Urinary bladder (tissue), 4 donors: Measurements from ENCODE around the gene PLK4. TPM values are rescaled to one million over a fixed set of nuclear protein-coding genes. Genes with fewer than 3 reads are reported as not detected.

Experiments
- DNase-seq: peaks from one replicate; pipeline ENCODE4 v3.0.0-alpha.2; 2015; ENCODE audit errors: extremely low spot score
- H3K27ac ChIP-seq: one replicate; pipeline ENCODE4 v1.5.1; 2013; ENCODE audit warnings: low read depth, mild to moderate bottlenecking, moderate library complexity
- H3K36me3 ChIP-seq: one replicate; pipeline ENCODE4 v1.6.1; 2013; ENCODE audit warnings: mild to moderate bottlenecking, moderate library complexity; ENCODE audit not compliant: insufficient read depth
- H3K4me1 ChIP-seq: one replicate; pipeline ENCODE4 v1.6.1; 2013; ENCODE audit warnings: mild to moderate bottlenecking, moderate library complexity; ENCODE audit not compliant: insufficient read depth
- H3K4me3 ChIP-seq: one replicate; pipeline ENCODE4 v1.5.1; 2013; ENCODE audit warnings: low read depth, low read length
- WGBS: extraction: QIAGEN DNeasy Blood & Tissue Kit; methylation state at CpG from one replicate; pipeline ENCODE4 v1.1.7; 2013; 5-methylcytosine and 5-hydroxymethylcytosine counted together
- polyA plus RNA-seq: library from polyadenylated mRNA; stranded (reverse); fragments of 200-250 nt; gene quantifications from one replicate; pipeline ENCODE4 v1.2.3, GENCODE V29; 2013
- total RNA-seq: library from RNA; depleted of rRNA; stranded (reverse); fragments of >200 nt; gene quantifications from one replicate; pipeline ENCODE4 v1.2.3, GENCODE V29; 2014
- donor health status: healthy with polysubstance abuse.
- donor health status: healthy.

The PLK4 gene
- total RNA-seq (21.6 TPM), polyA plus RNA-seq (1.5 TPM)

DNA sequence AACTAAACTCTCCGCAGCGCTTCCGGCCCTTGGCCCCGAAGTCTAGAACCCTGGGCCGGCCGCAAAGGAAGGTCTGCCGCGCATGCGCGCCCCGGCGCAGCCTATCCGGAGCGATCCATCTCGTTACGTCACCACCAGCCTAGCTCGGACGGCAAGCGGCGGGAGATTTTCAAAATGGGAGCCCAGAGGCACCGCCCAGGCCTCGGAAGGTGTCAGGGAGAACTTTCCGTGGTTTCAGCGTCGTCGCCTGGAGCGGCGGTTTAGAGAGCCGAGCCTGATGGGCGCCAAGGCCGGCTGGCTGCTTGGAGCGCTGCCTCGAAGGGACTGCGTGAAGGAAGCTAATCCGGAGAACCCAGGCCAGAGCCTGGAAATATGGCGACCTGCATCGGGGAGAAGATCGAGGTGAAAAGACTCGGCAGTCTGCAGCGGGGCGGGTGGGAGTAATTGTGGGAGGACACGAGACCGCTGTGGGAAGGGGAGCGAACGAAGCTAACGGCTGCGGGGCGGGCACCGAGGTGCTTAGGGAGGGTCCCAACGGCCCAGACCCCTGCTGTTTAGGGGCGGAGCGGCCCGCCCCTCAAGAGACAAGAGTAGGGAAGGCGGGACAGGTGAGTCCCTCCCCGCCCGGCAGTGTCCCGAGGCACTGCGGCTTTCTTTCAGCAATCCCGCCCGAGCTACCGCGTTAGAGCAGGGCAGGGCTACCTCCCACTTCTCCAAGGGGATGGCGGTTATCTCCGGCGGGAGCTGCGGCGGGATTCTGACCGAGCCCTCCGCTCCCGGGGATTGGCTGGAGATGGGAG is at the start of gene PLK4:
Gene PLK4 (plus strand): TSS at position 131 of the 800 bp plus-strand sequence. CDS start 242 bp downstream, at position 373.
- Histone ChIP-seq H3K36me3 (no peaks in the 10 kb centered on the region), H3K27ac (peak within 1 kb of the TSS; percentile 11)
- under 1% methylated on average over 70 of the region's 70 CpGs for WGBS

DNA sequence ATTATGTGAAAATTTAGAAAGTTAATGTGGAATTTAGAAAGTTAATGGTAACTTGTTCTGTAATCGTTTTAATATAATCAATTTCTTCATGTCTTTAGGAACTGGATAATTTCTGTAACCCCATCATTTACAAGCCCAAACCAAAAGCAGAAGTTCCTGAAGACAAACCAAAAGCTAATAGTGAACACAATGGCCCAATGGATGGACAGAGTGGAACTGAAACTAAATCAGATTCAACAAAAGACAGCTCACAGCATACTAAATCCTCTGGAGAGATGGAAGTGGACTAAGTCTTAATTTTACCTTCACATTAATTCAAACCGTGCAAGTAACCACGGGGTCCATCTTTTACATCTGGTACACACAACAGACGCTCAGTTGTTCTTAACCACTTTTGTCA is 48.1 kb upstream of the PLK4 start:
- H3K4me1 ChIP-seq = no peaks in the 10 kb centered on the region
- 90% methylated on average over 4 of the region's 4 CpGs for WGBS
- no peaks in the 10 kb centered on the region for H3K36me3 ChIP-seq
- H3K27ac ChIP-seq = no peak overlapping the region
- no peak for DNase-seq
- H3K4me3 ChIP-seq = no peak overlapping the region

More for the DNA sequence above, at the start of gene PLK4:
- Histone ChIP-seq H3K4me3 (peak within 1 kb of the TSS; percentile 81), H3K4me1 (no peaks in the 10 kb centered on the region)
- peak; percentile 92 for DNase-seq

- WGBS = 93% methylated on average over 12 of the region's 12 CpGs
- Histone ChIP-seq H3K27ac (no peak overlapping the region), H3K4me3 (no peak overlapping the region), H3K4me1 (no peaks in the 10 kb centered on the region), H3K36me3 (no peaks in the 10 kb centered on the region)
- no peak for DNase-seq
These were observed 36.7 kb upstream of the PLK4 start for GRCh38 chr4:127843704-127844600.

GRCh38 chr4:127844601-127845116 is 36.0 kb upstream of the PLK4 start:
- Histone ChIP-seq H3K36me3 (no peaks in the 10 kb centered on the region), H3K4me1 (no peaks in the 10 kb centered on the region), H3K4me3 (no peak overlapping the region), H3K27ac (no peak overlapping the region)
- 86% methylated on average over 5 of the region's 5 CpGs for WGBS
- DNase-seq = no peak

DNA sequence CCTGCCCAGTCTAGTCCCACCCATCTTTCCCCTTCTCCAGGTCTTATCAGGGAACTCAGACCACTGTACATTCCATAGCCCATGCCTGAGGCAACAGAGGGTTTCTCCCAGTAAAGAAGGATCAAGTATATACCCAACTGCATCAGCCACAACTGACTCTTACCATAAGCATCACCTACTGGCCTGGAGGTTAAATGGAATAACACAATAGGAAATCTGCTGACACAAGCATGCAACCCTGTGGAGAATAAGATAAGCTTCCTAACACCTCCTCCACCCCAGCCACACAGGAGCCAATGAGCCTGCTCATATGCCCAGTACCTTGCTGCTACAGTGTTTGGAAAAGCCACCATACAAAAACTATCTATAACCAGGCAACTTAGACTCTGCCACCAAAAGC is 34.6 kb upstream of the PLK4 start:
- no peak for DNase-seq
- no peaks in the 10 kb centered on the region for H3K4me1 ChIP-seq
- no peaks in the 10 kb centered on the region for H3K36me3 ChIP-seq
- H3K27ac ChIP-seq = no peak overlapping the region
- H3K4me3 ChIP-seq = no peak overlapping the region

GRCh38 chr4:127846765-127847164 is 33.9 kb upstream of the PLK4 start:
- no peak for DNase-seq
- H3K36me3 ChIP-seq = no peaks in the 10 kb centered on the region
- no peak overlapping the region for H3K27ac ChIP-seq
- H3K4me1 ChIP-seq = no peaks in the 10 kb centered on the region
- H3K4me3 ChIP-seq = no peak overlapping the region
- WGBS = 93% methylated on average over 1 of the region's 1 CpG

DNA sequence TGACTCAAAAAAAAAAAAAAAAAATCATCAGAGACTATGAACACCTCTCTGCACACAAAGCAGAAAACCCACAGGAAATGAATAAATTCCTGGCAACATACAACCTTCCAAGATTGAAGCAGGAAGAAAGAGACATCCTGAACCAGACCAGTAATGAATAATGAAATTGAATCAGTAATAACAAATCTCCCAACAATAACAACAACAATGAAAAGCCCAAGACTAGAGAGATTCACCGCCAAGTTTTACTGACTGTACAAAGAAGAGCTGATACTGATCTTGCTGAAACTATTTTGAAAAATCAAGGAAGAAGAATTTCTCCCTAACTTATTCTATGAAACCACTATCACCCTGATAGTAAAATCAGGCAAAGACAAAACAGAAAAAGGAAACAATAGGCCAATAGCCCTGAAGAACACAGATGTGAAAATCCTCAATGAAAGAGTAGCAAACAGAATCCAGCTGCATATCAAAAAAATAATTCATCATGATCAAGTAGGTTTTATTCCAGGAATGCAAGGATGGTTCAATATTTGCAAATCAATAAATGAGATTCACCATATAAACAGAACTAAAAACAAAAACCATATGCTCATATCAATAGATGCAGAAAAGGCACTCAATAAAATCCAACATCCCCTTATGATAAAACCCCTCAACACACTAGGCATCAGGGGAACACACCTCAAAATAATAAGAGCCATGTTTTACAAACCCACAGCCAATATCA is 31.0 kb upstream of the PLK4 start:
- H3K4me3 ChIP-seq = no peak overlapping the region
- 94% methylated on average over 1 of the region's 1 CpG for WGBS
- DNase-seq = no peak
- H3K36me3 ChIP-seq = no peaks in the 10 kb centered on the region
- H3K4me1 ChIP-seq = no peaks in the 10 kb centered on the region
- H3K27ac ChIP-seq = no peak overlapping the region

- no peaks in the 10 kb centered on the region for H3K36me3 ChIP-seq
- H3K27ac ChIP-seq = no peak overlapping the region
- 19% methylated on average over 1 of the region's 1 CpG for WGBS
- no peak for DNase-seq
- H3K4me1 ChIP-seq = no peaks in the 10 kb centered on the region
- H3K4me3 ChIP-seq = no peak overlapping the region
These were observed 28.0 kb upstream of the PLK4 start for GRCh38 chr4:127852661-127853060.

DNA sequence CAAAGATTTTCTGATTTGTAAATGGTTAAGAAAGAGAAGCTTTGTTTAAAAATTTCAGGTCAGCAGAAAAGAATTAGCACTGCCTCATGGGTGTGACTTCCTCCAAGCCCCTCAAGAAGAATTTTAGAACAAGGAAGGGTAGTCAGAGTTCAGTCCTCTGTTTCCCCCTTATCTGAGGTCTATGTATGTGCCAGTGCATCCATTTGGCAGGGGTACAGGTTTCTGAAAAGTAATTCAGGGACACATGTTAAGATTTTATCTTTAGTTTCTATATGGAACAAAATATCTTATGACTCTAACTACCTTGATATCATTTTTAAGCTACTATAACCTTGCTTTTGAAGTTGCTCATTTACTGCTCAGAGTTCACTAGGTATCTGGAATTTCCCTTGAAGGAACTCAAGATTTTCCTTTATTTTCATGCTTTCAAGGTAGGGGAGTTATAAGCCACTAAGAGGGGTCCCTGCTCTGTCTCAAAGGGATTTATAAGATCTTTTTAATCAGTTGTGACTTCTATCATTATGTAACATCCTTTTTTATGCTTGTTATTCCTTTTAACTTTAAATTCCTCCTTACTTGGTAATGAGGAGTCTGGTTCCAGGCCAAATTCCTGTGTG is 24.4 kb upstream of the PLK4 start:
- Histone ChIP-seq H3K4me1 (no peaks in the 10 kb centered on the region), H3K36me3 (no peaks in the 10 kb centered on the region), H3K4me3 (no peak overlapping the region), H3K27ac (no peak overlapping the region)
- no peak for DNase-seq

- no peak overlapping the region for H3K4me3 ChIP-seq
- WGBS = 87% methylated on average over 4 of the region's 4 CpGs
- no peak for DNase-seq
- no peaks in the 10 kb centered on the region for H3K36me3 ChIP-seq
- no peaks in the 10 kb centered on the region for H3K4me1 ChIP-seq
- no peak overlapping the region for H3K27ac ChIP-seq
These were observed 23.8 kb upstream of the PLK4 start for GRCh38 chr4:127856813-127857447.

GRCh38 chr4:127857641-127858040 is 23.1 kb upstream of the PLK4 start:
- WGBS = 87% methylated on average over 1 of the region's 1 CpG
- Histone ChIP-seq H3K27ac (no peak overlapping the region), H3K36me3 (no peaks in the 10 kb centered on the region), H3K4me1 (no peaks in the 10 kb centered on the region), H3K4me3 (no peak overlapping the region)
- no peak for DNase-seq

GRCh38 chr4:127868196-127868595 is 12.5 kb upstream of the PLK4 start:
- no peak for DNase-seq
- Histone ChIP-seq H3K4me3 (no peak overlapping the region), H3K36me3 (no peaks in the 10 kb centered on the region), H3K27ac (no peak overlapping the region), H3K4me1 (no peaks in the 10 kb centered on the region)
- WGBS = 84% methylated on average over 2 of the region's 2 CpGs

DNA sequence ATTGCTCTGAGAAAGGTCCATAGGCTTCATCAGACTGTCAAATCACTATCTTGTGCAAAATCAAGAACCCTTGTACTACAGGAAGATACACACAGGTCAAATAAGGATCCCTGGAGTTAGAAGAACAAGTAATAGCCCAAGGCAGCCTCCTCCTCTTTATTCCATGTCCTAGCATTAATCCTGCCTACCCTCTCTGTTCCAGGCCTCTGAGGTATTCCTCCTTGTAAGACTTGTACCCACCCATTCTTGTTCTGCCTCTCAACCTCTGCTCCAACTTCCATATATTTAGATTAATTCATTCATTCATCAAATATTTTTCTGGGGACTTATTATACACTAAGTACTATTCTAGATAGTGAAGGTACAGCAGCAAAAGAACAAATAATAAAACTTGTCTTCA is 10.4 kb upstream of the PLK4 start:
- no peak overlapping the region for H3K27ac ChIP-seq
- DNase-seq = no peak
- no peak overlapping the region for H3K4me3 ChIP-seq
- H3K4me1 ChIP-seq = no peaks in the 10 kb centered on the region
- H3K36me3 ChIP-seq = no peaks in the 10 kb centered on the region
